ENCODE data around the gene ZNF385D.

The ZNF385D gene

GRCh38 chr3:21664996-21665395, 86.0 kb downstream of the ZNF385D start:
- no peak for TF ChIP-seq CTCF (IDR thresholded peaks at IDR 0.05; ENCODE audit: insufficient read depth, missing control alignments)
- FAIRE-seq: no peak
- no peak for DNase-seq (ENCODE audit: insufficient read length, low spot score)

GRCh38 chr3:21662403-21662802, 88.6 kb downstream of the ZNF385D start:
- DNase-seq (ENCODE audit: insufficient read length, low spot score) (no peak), FAIRE-seq (no peak)
- no peak for TF ChIP-seq CTCF (IDR thresholded peaks at IDR 0.05; ENCODE audit: insufficient read depth, missing control alignments)

- no peak for TF ChIP-seq CTCF (IDR thresholded peaks at IDR 0.05; ENCODE audit: insufficient read depth, missing control alignments)
- DNase-seq (ENCODE audit: insufficient read length, low spot score) (no peak), FAIRE-seq (no peak)
Observed at GRCh38 chr3:21654662-21655061, 96.3 kb downstream of the ZNF385D start.

GRCh38 chr3:21654241-21654640, 96.8 kb downstream of the ZNF385D start:
- DNase-seq (ENCODE audit: insufficient read length, low spot score): no peak
- no peak for FAIRE-seq
- TF ChIP-seq CTCF (IDR thresholded peaks at IDR 0.05; ENCODE audit: insufficient read depth, missing control alignments): no peak

GRCh38 chr3:21649519-21649918, 101.5 kb downstream of the ZNF385D start:
- TF ChIP-seq CTCF (IDR thresholded peaks at IDR 0.05; ENCODE audit: insufficient read depth, missing control alignments): no peak
- FAIRE-seq (no peak), DNase-seq (ENCODE audit: insufficient read length, low spot score) (no peak)

GRCh38 chr3:21647961-21648360, 103.0 kb downstream of the ZNF385D start:
- FAIRE-seq: no peak
- TF ChIP-seq CTCF (IDR thresholded peaks at IDR 0.05; ENCODE audit: insufficient read depth, missing control alignments): no peak

GRCh38 chr3:21645121-21645897, 105.7 kb downstream of the ZNF385D start:
- no peak for TF ChIP-seq CTCF (IDR thresholded peaks at IDR 0.05; ENCODE audit: insufficient read depth, missing control alignments)
- DNase-seq (ENCODE audit: insufficient read length, low spot score): no peak
- FAIRE-seq: no peak

More at GRCh38 chr3:21647961-21648360, 103.0 kb downstream of the ZNF385D start:
- no peak for DNase-seq (ENCODE audit: insufficient read length, low spot score)
